Measurements from ENCODE around the gene PTPN2.

- TF ChIP-seq CTCF (conservative IDR thresholded peaks at IDR 0.05; ENCODE audit: low read depth, low read length) = no peak
- TF ChIP-seq EZH2 (IDR thresholded peaks at IDR 0.05; ENCODE audit: low read length, unreplicated experiment) = no peak
These were observed 26.0 kb downstream of the PTPN2 start for GRCh38 chr18:12857991-12858544.
